Parathyroid adenoma (tissue), 2 donors: ENCODE data around the gene PDE6C.

ENCODE experiments used
- H2AFZ ChIP-seq: fragments of 300-600 bp; sonication (generic); one replicate; pipeline ENCODE4 v1.7.0; 2017; ENCODE audit warnings: antibody characterized with exemption, mild to moderate bottlenecking
- H3K27ac ChIP-seq: fragments of 300-600 bp; sonication (generic); one replicate; pipeline ENCODE4 v1.7.0; 2017
- H3K27me3 ChIP-seq: fragments of 300-600 bp; sonication (generic); one replicate; pipeline ENCODE4 v1.7.0; 2017; ENCODE audit warnings: low read length; ENCODE audit not compliant: control insufficient read depth, insufficient read depth
- H3K36me3 ChIP-seq: fragments of 300-600 bp; sonication (generic); one replicate; pipeline ENCODE4 v1.7.0; 2017; ENCODE audit warnings: low read length; ENCODE audit not compliant: control insufficient read depth, insufficient read depth
- H3K4me1 ChIP-seq: fragments of 300-600 bp; sonication (generic); one replicate; pipeline ENCODE4 v1.7.0; 2017; ENCODE audit warnings: control low read depth
- H3K4me2 ChIP-seq: fragments of 300-600 bp; sonication (generic); one replicate; pipeline ENCODE4 v1.7.0; 2017; ENCODE audit warnings: low read length
- H3K4me3 ChIP-seq: fragments of 300-600 bp; sonication (generic); one replicate; pipeline ENCODE4 v1.7.0; 2017; ENCODE audit warnings: low read depth, low read length
- H3K79me2 ChIP-seq: fragments of 300-600 bp; sonication (generic); one replicate; pipeline ENCODE4 v1.7.0; 2017; ENCODE audit warnings: control low read depth
- H3K9ac ChIP-seq: fragments of 300-600 bp; sonication (generic); one replicate; pipeline ENCODE4 v1.7.0; 2017; ENCODE audit warnings: mild to moderate bottlenecking
- H3K9me3 ChIP-seq: fragments of 300-600 bp; sonication (generic); one replicate; pipeline ENCODE4 v1.7.0; 2017; ENCODE audit warnings: low read length; ENCODE audit not compliant: control insufficient read depth
- CTCF ChIP-seq: fragments of 300-600 bp; sonication (generic); IDR thresholded peaks from one replicate; pipeline ENCODE4 v1.7.0; 2017; ENCODE audit warnings: antibody characterized with exemption, mild to moderate bottlenecking
- donor health status: primary hyperparathyroidism.

Gene PDE6C

GRCh38 chr10:93595378-93596161 lies 16.8 kb upstream of the PDE6C start:
- Histone ChIP-seq H3K9ac (no peak overlapping the region), H3K27ac (no peak overlapping the region), H3K79me2 (no peaks in the 10 kb centered on the region), H3K4me3 (no peak overlapping the region), H3K36me3 (no peaks in the 10 kb centered on the region), H3K4me2 (no peak overlapping the region), H3K4me1 (no peaks in the 10 kb centered on the region), H3K9me3 (no peaks in the 10 kb centered on the region), H2AFZ (no peak overlapping the region), H3K27me3 (no peaks in the 10 kb centered on the region)
- TF ChIP-seq CTCF: no peak

GRCh38 chr10:93596539-93596938 lies 15.8 kb upstream of the PDE6C start:
- H3K4me3 ChIP-seq: no peak overlapping the region
- no peaks in the 10 kb centered on the region for H3K36me3 ChIP-seq
- no peak for TF ChIP-seq CTCF
- H3K9me3 ChIP-seq: no peaks in the 10 kb centered on the region
- no peak overlapping the region for H2AFZ ChIP-seq
- H3K4me1 ChIP-seq: no peaks in the 10 kb centered on the region
- H3K27me3 ChIP-seq: no peaks in the 10 kb centered on the region
- H3K27ac ChIP-seq: no peak overlapping the region
- H3K9ac ChIP-seq: no peak overlapping the region
- no peaks in the 10 kb centered on the region for H3K79me2 ChIP-seq
- H3K4me2 ChIP-seq: no peak overlapping the region

GRCh38 chr10:93597075-93597599 lies 15.2 kb upstream of the PDE6C start:
- no peak for TF ChIP-seq CTCF
- Histone ChIP-seq H3K27ac (no peak overlapping the region), H3K79me2 (no peaks in the 10 kb centered on the region), H3K36me3 (no peaks in the 10 kb centered on the region), H2AFZ (no peak overlapping the region), H3K9ac (no peak overlapping the region), H3K27me3 (no peaks in the 10 kb centered on the region), H3K4me1 (no peaks in the 10 kb centered on the region), H3K4me3 (no peak overlapping the region), H3K9me3 (no peaks in the 10 kb centered on the region), H3K4me2 (no peak overlapping the region)

- Histone ChIP-seq H3K4me3 (no peak overlapping the region), H3K27ac (no peak overlapping the region), H3K4me1 (no peaks in the 10 kb centered on the region), H3K27me3 (no peaks in the 10 kb centered on the region), H3K4me2 (no peak overlapping the region), H3K36me3 (no peaks in the 10 kb centered on the region), H3K9ac (no peak overlapping the region), H3K9me3 (no peaks in the 10 kb centered on the region), H2AFZ (no peak overlapping the region), H3K79me2 (no peaks in the 10 kb centered on the region)
- no peak for TF ChIP-seq CTCF
Observed at GRCh38 chr10:93598157-93598556, 14.2 kb upstream of the PDE6C start.

GRCh38 chr10:93599335-93599734 lies 13.0 kb upstream of the PDE6C start:
- Histone ChIP-seq H3K9me3 (no peaks in the 10 kb centered on the region), H3K27ac (no peak overlapping the region), H3K36me3 (no peaks in the 10 kb centered on the region), H3K4me2 (no peak overlapping the region), H3K9ac (no peak overlapping the region), H3K4me1 (no peaks in the 10 kb centered on the region), H3K4me3 (no peak overlapping the region), H3K27me3 (no peaks in the 10 kb centered on the region), H3K79me2 (no peaks in the 10 kb centered on the region), H2AFZ (no peak overlapping the region)
- TF ChIP-seq CTCF: no peak
